Measurements from ENCODE around the gene SCMH1.

GRCh38 chr1:41192456-41193178 is 49.5 kb downstream of the SCMH1 start:
- TF ChIP-seq, protein P1, sequence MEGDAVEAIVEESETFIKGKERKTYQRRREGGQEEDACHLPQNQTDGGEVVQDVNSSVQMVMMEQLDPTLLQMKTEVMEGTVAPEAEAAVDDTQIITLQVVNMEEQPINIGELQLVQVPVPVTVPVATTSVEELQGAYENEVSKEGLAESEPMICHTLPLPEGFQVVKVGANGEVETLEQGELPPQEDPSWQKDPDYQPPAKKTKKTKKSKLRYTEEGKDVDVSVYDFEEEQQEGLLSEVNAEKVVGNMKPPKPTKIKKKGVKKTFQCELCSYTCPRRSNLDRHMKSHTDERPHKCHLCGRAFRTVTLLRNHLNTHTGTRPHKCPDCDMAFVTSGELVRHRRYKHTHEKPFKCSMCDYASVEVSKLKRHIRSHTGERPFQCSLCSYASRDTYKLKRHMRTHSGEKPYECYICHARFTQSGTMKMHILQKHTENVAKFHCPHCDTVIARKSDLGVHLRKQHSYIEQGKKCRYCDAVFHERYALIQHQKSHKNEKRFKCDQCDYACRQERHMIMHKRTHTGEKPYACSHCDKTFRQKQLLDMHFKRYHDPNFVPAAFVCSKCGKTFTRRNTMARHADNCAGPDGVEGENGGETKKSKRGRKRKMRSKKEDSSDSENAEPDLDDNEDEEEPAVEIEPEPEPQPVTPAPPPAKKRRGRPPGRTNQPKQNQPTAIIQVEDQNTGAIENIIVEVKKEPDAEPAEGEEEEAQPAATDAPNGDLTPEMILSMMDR (IDR thresholded peaks at IDR 0.05; ENCODE audit: extremely low read depth in 1 of 2, insufficient read depth in 1 of 2, low read depth in 1 of 2, low read length in 2 of 2), result no peak
- TF ChIP-seq POLR2A (IDR thresholded peaks at IDR 0.05; ENCODE audit: low read depth, low read length) (no peak), FOS (IDR thresholded peaks at IDR 0.05; ENCODE audit: borderline replicate concordance, insufficient read depth, low read length) (no peak), GATA2 (IDR thresholded peaks at IDR 0.05; ENCODE audit: insufficient read depth, insufficient read length, low read depth, low read length) (no peak)

Data from endothelial cell of umbilical vein (primary cell).